Neutrophil (primary cell): ENCODE results near the gene FBXO21.

Source experiments
- H3K27ac ChIP-seq: fragments of 200-600 bp; sonication (generic); 2 replicates; pipeline ENCODE4 v1.5.1; 2016; ENCODE audit warnings: mild to moderate bottlenecking, moderate library complexity
- H3K27me3 ChIP-seq: fragments of 200-600 bp; sonication (generic); 2 replicates; pipeline ENCODE4 v1.6.0; 2016; ENCODE audit warnings: mild to moderate bottlenecking
- H3K36me3 ChIP-seq: fragments of 200-600 bp; sonication (generic); 2 replicates; pipeline ENCODE4 v1.5.1; 2017
- H3K4me1 ChIP-seq, 2 experiments: fragments of 200-600 bp in 1 of 2; sonication (generic) in 1 of 2; 1 replicate in 1 of 2; 2 replicates in 1 of 2; pipeline versions ENCODE4 v1.5.1 to v1.6.1; 2013 to 2016; ENCODE audit warnings: low read depth in 1 of 2, low read length in 1 of 2, mild to moderate bottlenecking in 1 of 2, moderate library complexity in 1 of 2; ENCODE audit not compliant: control insufficient read depth in 1 of 2, insufficient read depth in 1 of 2
- H3K4me3 ChIP-seq, 2 experiments: fragments of 200-600 bp in 1 of 2; sonication (generic) in 1 of 2; 1 replicate in 1 of 2; 2 replicates in 1 of 2; pipeline ENCODE4 v1.5.1; 2013 to 2016; ENCODE audit warnings: low read depth in 1 of 2, low read length in 1 of 2, mild to moderate bottlenecking in 1 of 2, moderate library complexity in 1 of 2
- H3K9me3 ChIP-seq: fragments of 200-600 bp; sonication (generic); 2 replicates; pipeline ENCODE4 v1.5.1; 2016
- CTCF ChIP-seq: fragments of 200-600 bp; sonication (generic); IDR thresholded peaks from 2 replicates; pipeline ENCODE4 v1.5.1; 2016; ENCODE audit warnings: antibody characterized with exemption

Gene FBXO21

DNA sequence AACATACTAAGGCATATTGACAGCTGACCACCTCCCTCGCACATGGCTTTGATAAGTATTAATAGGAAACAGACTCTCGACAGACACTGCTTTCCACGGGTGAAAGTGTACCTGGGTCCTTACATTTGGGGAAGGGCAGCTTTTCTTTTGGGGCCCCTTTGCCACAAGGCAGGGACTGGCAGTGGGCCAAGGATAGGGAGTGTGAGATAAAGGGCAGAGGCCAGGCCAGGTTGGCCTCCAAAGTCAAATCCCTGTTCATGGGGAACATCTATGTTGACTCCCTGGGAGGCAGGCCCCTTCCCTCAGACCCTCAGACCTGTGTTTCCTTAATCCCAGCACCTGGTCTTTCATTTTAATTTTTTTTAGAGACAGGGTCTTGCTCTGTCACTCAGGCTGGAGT, 19.4 kb upstream of the FBXO21 start:
- Histone ChIP-seq H3K27ac (no peak overlapping the region), H3K4me1 (no peaks in the 10 kb centered on the region), H3K4me3 (no peak overlapping the region), H3K27me3 (peaks cover 43% of the 10 kb centered on the region), H3K36me3 (no peaks in the 10 kb centered on the region), H3K9me3 (no peaks in the 10 kb centered on the region)
- no peak for TF ChIP-seq CTCF

DNA sequence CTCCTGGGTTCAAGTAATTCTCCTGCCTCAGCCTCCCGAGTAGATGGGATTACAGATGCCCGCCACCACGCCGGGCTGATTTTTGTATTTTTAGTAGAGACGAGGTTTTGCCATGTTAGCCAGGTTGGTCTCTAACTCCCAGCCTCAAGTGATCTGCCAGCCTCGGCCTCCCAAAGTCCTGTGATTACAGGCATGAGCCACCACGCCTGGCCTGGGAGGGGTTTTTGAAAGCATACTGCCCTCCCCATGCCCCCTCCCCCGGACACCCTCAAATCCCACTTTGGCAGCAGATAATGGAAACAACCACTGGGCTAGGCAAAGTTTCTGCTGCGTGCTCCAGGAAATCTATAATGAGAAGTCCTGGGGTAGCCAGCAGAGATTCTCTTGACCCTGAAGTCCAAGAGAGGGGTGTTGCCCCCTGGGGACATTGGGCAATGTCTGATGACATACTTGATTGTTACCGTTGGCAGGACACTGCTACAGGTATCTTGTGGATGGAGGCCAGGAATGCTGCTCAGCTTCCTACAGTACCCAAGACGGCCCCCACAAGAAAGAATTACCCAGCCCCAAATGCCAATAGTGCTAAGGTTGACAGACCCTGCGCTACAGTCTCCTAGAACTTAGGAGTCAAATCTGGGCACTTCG, 18.7 kb upstream of the FBXO21 start:
- no peaks in the 10 kb centered on the region for H3K9me3 ChIP-seq
- no peak for TF ChIP-seq CTCF
- H3K4me3 ChIP-seq: no peak overlapping the region
- no peaks in the 10 kb centered on the region for H3K4me1 ChIP-seq
- peaks cover 43% of the 10 kb centered on the region for H3K27me3 ChIP-seq
- H3K36me3 ChIP-seq: no peaks in the 10 kb centered on the region
- no peak overlapping the region for H3K27ac ChIP-seq

GRCh38 chr12:117208206-117208605, 17.9 kb upstream of the FBXO21 start:
- Histone ChIP-seq H3K9me3 (no peaks in the 10 kb centered on the region), H3K4me3 (no peak overlapping the region), H3K27me3 (peaks cover 36% of the 10 kb centered on the region), H3K36me3 (no peaks in the 10 kb centered on the region), H3K27ac (no peak overlapping the region), H3K4me1 (no peaks in the 10 kb centered on the region)
- TF ChIP-seq CTCF: no peak

GRCh38 chr12:117207675-117208074, 17.4 kb upstream of the FBXO21 start:
- H3K27me3 ChIP-seq: peaks cover 35% of the 10 kb centered on the region
- no peaks in the 10 kb centered on the region for H3K36me3 ChIP-seq
- H3K4me3 ChIP-seq: no peak overlapping the region
- TF ChIP-seq CTCF: no peak
- no peak overlapping the region for H3K27ac ChIP-seq
- no peaks in the 10 kb centered on the region for H3K9me3 ChIP-seq
- no peaks in the 10 kb centered on the region for H3K4me1 ChIP-seq

GRCh38 chr12:117202556-117202955, 12.3 kb upstream of the FBXO21 start:
- no peak for TF ChIP-seq CTCF
- H3K4me1 ChIP-seq: no peaks in the 10 kb centered on the region

More at GRCh38 chr12:117202556-117202955, 12.3 kb upstream of the FBXO21 start:
- peaks cover 24% of the 10 kb centered on the region for H3K27me3 ChIP-seq
- no peaks in the 10 kb centered on the region for H3K36me3 ChIP-seq
- no peak overlapping the region for H3K27ac ChIP-seq
- H3K4me3 ChIP-seq: no peak overlapping the region
- no peaks in the 10 kb centered on the region for H3K9me3 ChIP-seq
